Left colon (tissue), 2 donors: ENCODE results near the gene ERCC2. TPM values are rescaled to one million over a fixed set of nuclear protein-coding genes. Genes with fewer than 3 reads are reported as not detected.
"Not testable (repeated sequence)": the region's sequence is repeated elsewhere in the genome, so short reads cannot be mapped to it uniquely, and the experiment has no call there.

Experiments
- ATAC-seq: fragments of 200-7000 bp; cut with Tn5 transposase; one replicate; pipeline ENCODE4 v1.9.1; 2020; ENCODE audit warnings: mild to moderate bottlenecking, moderate library complexity
- DNase-seq, 2 donors: peaks; one replicate each; pipeline ENCODE4 v3.0.0-alpha.2; 2020
- intact Hi-C, 2 donors: fragments of 100-400 bp; cut with DNase I in 1 of 2; cut with micrococcal nuclease in 1 of 2; formaldehyde crosslinking; loops; one replicate each; pipeline versions ENCODE4 v1.11.2 to v1.14.0; 2022; cut with DNase I, micrococcal nuclease
- total RNA-seq, 2 donors: library from RNA; stranded (reverse); fragmentation: NEBNext Ultra II Directional; extraction: Animal tissue kit (Norgen Biotek cat#: 25700); gene quantifications; one replicate each; pipeline ENCODE4 v1.2.1, GENCODE V29; 2021
- donor health status: DM: no; HTN: no; CAD: no.
- donor health status: DM: yes; HTN: yes; CAD: no.

ERCC2 gene
- total RNA-seq, 2 donors from 2014 or later: 8.7 to 13.4 TPM

DNA sequence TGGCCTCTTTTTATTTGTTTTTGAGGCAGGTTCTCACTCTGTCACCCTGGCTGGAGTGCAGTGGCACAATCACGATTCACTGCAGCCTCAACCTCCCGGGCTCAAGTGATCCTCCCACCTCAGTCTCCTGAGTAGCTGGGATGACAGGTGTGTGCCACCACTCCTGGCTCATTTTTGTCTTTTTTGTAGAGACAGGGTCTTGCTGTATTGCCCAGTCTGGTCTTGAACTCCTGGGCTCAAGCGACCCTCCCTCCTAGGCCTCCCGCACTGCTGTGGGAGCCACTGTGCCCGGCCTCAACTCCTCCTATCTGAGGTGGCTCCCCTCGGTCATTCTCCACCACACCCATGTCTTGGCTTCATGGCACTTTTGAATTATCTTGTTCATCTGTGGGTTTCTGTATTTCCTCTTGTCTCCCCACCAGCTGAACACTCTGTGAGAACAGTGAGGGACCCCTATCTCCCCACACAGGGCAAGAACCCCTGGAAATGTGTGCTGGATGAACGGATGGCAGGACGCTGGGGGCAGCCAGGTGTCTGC is 55.6 kb downstream of the ERCC2 start:
- DNase-seq: no peak
- ATAC-seq: no peak
- intact Hi-C loops: no loop called here

DNA sequence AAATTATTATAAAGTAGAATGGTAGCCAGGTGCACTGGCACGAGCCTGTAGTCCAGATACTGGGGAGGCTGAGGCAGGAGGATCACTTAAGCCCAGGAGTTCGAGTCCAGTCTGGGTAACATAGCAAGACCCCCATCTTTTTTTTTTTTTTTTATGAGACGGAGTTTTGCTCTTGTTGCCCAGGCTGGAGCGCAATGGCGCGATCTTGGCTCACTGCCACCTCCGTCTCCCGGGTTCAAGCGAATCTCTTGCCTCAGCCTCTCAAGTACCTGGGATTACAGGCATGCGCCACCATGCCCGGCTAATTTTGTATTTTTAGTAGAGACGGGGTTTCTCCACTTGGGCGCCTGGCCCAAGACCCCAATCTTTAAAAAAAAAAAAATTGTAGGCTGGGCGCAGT is 58.1 kb downstream of the ERCC2 start:
- DNase-seq, ATAC-seq, intact Hi-C loops: not testable (repeated sequence)

- no peak for DNase-seq
- ATAC-seq: no peak
- intact Hi-C loops: no loop called here
Measured at GRCh38 chr19:45311621-45312020, 58.8 kb downstream of the ERCC2 start.

DNA sequence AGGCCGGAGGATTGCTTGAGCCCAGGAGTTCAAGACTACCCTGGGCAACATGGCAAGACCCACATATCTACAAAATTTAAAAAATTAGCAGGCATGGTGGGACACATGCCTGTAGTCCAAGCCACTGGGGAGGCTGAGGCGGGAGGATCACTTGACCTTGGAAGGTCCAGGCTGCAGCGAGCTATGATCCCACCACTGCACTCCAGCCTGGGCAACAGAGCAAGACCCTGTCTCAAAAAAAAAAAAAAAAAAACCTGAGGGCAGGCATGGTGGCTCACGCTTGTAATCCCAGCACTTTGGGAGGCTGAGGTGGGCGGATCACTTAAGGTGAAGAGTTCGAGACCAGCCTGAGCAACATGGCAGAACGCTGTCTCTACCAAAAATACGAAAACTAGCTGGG is 61.1 kb downstream of the ERCC2 start:
- ATAC-seq, intact Hi-C loops, DNase-seq: not testable (repeated sequence)

DNA sequence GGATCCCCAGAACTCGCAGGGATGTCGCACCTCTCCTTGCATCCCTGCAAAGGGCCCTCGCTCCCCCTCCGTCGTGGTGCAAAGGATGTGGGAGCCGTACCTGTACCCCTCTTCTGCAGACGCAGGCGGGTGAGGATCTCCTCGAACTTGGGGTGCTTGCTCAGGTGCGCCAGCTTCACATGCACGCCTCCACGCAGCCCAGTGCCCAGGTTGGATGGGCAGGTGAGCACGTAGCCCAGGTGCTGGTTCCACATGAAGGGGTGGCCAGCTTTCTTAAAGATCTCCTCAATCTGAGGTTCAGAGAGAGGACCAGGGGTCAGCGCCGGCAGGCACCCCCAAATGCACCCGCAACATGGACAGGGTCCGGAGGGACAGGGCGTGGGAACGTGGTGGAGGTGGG is 63.0 kb downstream of the ERCC2 start:
- ATAC-seq (no peak), DNase-seq (no peak)
- intact Hi-C loops: no loop called here

DNA sequence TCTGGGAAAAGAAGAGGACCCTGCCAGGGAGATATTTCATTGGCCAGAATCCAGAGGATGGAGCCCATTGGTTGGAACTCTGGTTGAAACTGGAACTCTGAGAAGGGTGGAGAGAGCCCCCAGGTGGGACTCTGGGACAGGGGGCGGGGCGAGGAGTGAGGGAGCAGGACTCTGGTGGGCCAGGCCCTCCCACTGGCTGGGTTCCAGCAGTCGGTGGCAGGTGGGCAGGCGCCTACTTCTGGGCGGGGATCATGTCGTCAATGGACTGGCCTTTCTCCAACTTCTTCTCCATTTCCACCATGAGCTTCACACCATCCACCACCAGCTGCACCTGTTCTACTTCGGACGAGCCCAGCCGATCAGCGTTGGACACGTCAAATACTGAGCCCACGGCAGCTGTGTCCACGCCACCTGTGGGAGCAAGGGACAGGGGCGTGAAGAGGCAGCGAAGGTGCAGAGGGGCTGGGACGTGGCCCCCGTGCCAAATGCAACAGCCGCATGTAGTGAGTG is 63.8 kb downstream of the ERCC2 start:
- intact Hi-C loops: no loop called here
- ATAC-seq: no peak
- DNase-seq: no peak

- intact Hi-C loops: no loop called here
- no peak for ATAC-seq
- DNase-seq: no peak
Measured at GRCh38 chr19:45306040-45306439, 64.3 kb downstream of the ERCC2 start.

GRCh38 chr19:45305421-45305820 is 65.0 kb downstream of the ERCC2 start:
- ATAC-seq (no peak), DNase-seq (no peak)
- intact Hi-C loops: no loop called here

DNA sequence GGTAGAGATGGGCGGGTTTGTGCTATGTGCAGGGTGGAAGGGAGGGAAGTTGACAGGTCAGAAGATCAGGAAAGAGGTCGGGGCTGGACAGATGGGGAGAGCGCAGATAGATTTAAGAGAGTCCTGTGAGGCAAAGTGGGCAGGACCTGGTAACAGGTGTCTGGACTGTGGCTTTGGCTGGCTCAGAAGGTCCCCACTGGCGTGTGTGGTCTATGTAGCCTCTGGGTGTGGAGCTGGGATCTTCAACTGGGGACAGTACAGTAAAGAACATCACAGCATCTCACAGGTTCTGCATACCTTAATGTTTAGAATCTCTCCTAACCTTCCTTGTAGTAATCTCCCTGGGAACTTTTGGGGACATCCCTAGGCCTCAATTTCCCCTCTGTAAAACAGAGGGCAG is 65.4 kb downstream of the ERCC2 start:
- intact Hi-C loops: no loop called here

DNA sequence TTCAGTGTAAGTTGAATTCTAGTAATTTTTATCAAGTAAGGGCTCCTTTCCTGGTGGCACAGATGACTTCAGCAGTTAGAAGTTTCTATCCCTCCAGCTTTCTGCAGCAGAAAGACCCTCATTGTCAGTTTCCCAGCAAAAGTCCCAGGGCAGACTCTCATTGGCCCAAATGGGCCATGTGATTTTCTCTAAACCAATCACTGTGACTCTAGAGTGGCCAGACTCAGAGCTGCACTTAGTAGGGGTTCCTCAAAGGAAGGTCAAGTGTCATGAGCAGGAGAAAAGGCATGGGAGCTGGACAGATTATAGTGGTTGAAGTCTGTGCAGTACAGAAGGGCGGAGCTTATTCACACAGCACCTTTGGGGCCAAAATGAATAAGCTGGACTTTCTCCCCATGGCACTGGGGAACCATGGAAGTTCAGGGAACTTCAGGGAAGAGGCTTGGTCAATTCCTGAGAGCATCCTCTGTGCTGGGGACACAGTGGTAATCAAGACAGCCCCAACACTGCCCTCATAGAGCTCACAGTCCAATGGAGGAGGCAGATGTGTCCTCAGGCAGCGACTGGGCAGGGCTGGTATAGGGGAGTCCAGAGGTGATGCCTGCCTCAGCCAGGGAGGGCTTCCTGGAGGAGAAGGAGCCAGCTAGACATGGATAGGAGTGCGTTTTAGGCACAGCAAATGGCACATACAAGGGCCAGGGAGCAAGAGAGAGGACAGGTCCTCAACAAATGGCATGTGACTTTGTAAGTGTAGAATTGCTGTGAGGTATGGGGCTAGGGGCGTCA is 66.0 kb downstream of the ERCC2 start:
- intact Hi-C loops: no loop called here
- no peak for ATAC-seq

More for the DNA sequence above, 65.4 kb downstream of the ERCC2 start:
- DNase-seq (no peak), ATAC-seq (no peak)

GRCh38 chr19:45303269-45304060 is 66.9 kb downstream of the ERCC2 start:
- DNase-seq: no peak
- ATAC-seq: no peak
- intact Hi-C loops: no loop called here

More for the DNA sequence above, 66.0 kb downstream of the ERCC2 start:
- no peak for DNase-seq

GRCh38 chr19:45302416-45302815 is 68.0 kb downstream of the ERCC2 start:
- ATAC-seq (no peak), DNase-seq (no peak)
- intact Hi-C loops: no loop called here

Other genes with a start within 250 kb of the ERCC2 start
- gene NKPD1, start 209.6 kb downstream of the ERCC2 start, total RNA-seq: under 1 TPM; 0.08 to 0.15 TPM
- 10 to 100 TPM; 45.0 to 46.9 TPM for gene TRAPPC6A, start 192.3 kb downstream of the ERCC2 start, total RNA-seq
- gene BLOC1S3, start 191.8 kb downstream of the ERCC2 start, total RNA-seq: 10 to 100 TPM; 11.2 to 13.5 TPM
- gene EXOC3L2, start 125.2 kb downstream of the ERCC2 start, total RNA-seq: 1 to 10 TPM; 1.3 to 1.4 TPM
- gene MARK4, start 119.3 kb downstream of the ERCC2 start, total RNA-seq: 10 to 100 TPM; 18.0 to 24.7 TPM
- gene CKM, start 47.7 kb downstream of the ERCC2 start, total RNA-seq: under 1 TPM in 1 of 2 donors, not detected in 1; 0.50 TPM
- gene KLC3, start 29.8 kb downstream of the ERCC2 start, total RNA-seq: not detected
- 10 to 100 TPM; 34.1 to 35.0 TPM for gene PPP1R13L, start 34.5 kb upstream of the ERCC2 start, total RNA-seq
- 1 to 10 TPM; 3.0 to 3.2 TPM for gene POLR1G, start 36.1 kb upstream of the ERCC2 start, total RNA-seq
- 10 to 100 TPM; 37.1 to 43.6 TPM for gene ERCC1, start 53.3 kb upstream of the ERCC2 start, total RNA-seq
- gene FOSB, start 97.4 kb upstream of the ERCC2 start, total RNA-seq: 10 to 100 TPM in 1 of 2 donors, 1 to 10 TPM in 1; 4.4 to 46.0 TPM
- gene RTN2, start 126.5 kb upstream of the ERCC2 start, total RNA-seq: 1 to 10 TPM; 3.4 to 6.1 TPM
- gene PPM1N, start 127.9 kb upstream of the ERCC2 start, total RNA-seq: 1 to 10 TPM in 1 of 2 donors, under 1 TPM in 1; 0.37 to 1.6 TPM
- gene VASP, start 136.9 kb upstream of the ERCC2 start, total RNA-seq: 100 to 1,000 TPM; 218 to 260 TPM
- gene OPA3, start 214.2 kb upstream of the ERCC2 start, total RNA-seq: 10 to 100 TPM; 12.9 to 14.0 TPM
- gene GPR4, start 231.6 kb upstream of the ERCC2 start, total RNA-seq: 1 to 10 TPM in 1 of 2 donors, under 1 TPM in 1; 0.59 to 1.5 TPM